Inferior parietal cortex (tissue), 1 donor: Measurements from ENCODE around the gene SCN1B.
"Not testable (repeated sequence)": the region's sequence is repeated elsewhere in the genome, so short reads cannot be mapped to it uniquely, and the experiment has no call there.

ENCODE experiments used
- DNase-seq: peaks from one replicate; pipeline ENCODE4 v3.0.0-alpha.2; 2016; ENCODE audit errors: extremely low spot score

SCN1B gene

DNA sequence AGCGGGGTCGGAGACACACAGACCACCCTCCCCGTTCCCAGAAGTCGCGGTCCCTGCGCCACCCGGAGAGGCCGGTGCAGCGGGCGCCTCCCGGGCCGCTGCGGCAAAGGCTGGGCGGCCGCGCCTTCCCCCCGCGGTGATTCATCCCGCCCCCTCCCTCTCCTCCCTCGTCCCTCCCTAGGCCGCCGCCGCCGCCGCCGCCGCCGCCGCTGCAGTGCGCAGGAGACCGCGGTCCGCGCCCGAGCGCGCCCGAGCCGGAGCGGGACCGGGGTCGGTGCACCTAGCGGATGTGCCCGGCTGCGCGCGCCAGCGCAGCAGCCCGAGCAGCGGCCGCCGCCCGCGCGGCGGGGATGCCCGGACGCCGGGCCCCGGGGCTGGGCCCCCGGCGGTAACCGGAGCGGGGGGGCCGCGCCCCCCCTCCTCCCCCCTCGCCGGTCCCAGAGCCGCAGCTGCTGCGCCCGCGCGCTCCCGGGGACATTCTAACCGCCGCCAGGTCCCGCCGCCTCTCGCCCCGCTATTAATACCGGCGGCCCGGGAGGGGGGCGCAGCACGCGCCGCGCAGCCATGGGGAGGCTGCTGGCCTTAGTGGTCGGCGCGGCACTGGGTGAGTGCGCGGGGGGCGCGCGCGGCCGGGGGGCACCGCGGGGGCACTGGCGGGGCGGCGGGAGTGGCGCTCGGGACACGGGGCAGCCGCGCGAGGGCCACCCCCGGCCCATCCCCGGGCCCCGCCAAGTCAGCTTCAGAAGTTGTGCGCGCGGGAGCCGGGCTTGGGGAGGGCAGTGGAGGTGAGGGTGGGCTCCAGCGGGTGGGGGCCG is at the start of gene SCN1B:
Gene SCN1B (plus strand): TSS at position 214 of the 815 bp plus-strand sequence. CDS start 351 bp downstream, at position 565.
- DNase-seq: no peak

DNA sequence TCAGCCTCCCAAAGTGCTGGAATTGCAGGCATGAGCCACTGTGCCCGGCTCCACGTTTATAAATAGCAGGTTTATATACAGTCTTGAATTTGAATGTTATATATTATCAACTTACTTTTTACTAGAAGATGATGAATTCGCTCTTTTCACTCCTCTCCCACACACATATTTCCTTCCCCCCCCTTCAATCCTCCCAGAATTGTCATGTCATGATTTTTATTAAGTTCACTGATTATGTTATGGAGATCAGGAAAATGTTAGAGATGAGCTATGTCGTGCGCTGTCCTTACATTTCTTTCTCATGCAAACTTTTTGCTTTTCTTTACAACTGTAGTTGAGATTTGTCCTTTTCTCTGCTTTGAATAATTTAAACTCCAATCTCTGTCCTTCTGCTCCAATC is 48.0 kb upstream of the SCN1B start:
- no peak for DNase-seq

DNA sequence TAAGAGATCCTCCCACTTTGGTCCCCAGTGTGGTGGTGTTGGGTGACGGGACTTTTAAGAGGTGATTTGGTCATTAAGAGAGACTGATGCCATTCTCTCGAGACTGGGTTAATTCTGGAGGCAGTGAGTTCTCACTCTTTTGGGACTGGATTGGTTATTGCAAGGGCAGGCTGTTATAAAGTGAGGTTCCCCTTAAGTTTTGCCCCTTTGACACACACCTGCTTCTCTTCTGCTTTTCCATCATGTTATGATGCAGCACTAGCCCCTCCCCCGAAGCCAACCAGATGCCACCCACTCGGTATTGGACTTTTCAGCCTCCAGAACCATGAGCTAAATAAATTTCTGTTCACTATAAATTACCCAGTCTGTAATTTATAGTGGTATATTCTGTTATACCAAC is 46.5 kb upstream of the SCN1B start:
- DNase-seq: no peak

- no peak for DNase-seq
Observed at GRCh38 chr19:34984287-34984686, 46.0 kb upstream of the SCN1B start.

DNA sequence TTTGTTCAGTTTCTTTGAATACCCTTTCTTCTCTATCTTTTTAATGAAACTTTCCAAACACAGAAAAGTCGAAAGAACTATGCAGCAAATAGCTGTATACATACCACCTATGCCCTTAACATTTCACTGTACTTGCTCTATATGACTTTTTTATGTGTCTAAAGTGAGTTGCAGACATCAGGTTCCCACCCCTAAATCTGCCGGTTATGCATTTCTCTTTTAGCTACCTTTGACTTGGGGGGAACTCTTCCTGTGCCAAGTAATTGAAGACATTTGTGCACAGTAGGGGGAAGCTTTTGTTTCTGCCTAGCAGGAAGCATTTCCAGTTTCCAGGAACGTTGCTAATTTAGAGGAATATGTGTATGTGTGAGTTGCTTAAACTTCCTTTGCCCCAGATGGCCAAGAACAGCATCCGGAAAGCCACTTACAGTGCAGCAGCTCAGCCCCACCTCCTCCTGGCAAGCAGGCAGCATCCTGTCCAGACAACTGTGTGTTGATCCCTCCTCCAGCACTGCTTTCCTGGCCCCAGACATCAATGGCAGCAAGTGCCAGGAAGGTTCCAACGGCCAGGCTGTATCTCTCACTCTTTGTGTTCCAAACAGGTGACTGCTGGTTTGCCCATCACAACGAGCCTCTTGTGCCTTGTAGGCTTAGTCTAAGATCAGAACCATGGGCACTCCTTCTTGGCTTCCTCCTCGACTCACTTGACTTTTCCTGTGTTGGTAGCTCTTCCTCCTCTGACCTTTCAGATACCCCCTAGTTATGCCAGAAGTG is 44.8 kb upstream of the SCN1B start:
- DNase-seq: no peak

DNA sequence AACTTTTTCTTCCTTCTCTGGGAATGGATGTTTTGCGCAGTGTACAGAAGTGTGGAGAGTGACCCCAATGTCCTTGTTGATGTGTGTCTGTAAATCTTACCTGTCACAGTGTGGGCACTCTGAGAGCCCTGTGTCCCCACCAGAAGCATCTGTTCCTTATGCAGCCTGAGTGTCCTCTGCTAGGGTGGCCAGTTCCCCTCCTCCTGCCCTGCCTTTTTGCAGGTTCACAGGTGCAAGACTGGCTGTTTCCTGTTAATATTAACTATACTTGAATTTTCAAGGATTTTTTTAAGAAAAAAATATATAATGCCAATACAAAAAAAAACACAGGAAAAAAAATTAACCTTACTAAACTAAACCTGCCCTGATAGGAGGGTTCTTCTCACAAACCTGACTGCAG is 42.2 kb upstream of the SCN1B start:
- DNase-seq: no peak

GRCh38 chr19:34989298-34989697 is 41.0 kb upstream of the SCN1B start:
- no peak for DNase-seq

DNA sequence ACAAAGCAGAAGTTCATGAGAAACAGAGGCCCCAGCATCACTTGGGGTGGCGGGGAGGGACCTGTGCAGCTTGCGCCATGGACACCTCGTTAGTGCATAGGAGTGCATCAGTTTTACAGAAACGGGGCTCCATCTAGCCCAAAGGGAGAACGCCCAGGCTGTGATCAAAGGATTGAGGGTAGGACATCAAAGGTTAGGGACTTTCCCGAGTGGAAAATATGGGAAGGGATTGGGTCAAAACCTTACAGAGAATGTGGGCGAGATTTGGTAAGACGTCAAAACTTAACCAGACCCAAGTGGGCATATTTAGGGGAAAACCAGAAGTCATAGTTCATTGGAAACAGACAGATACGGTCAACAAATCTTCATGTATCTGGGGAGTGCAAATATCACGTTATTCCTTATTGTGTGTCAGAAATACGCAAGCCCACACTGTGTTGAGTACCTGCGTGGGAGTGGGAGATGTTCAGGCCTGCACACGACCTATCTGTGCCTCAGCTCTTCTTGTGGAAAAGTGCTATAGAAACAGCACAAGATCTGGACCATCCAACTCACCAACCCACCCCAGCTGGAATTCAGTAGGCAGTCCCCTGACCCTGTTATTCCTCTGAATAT is 39.6 kb upstream of the SCN1B start:
- DNase-seq: no peak

DNA sequence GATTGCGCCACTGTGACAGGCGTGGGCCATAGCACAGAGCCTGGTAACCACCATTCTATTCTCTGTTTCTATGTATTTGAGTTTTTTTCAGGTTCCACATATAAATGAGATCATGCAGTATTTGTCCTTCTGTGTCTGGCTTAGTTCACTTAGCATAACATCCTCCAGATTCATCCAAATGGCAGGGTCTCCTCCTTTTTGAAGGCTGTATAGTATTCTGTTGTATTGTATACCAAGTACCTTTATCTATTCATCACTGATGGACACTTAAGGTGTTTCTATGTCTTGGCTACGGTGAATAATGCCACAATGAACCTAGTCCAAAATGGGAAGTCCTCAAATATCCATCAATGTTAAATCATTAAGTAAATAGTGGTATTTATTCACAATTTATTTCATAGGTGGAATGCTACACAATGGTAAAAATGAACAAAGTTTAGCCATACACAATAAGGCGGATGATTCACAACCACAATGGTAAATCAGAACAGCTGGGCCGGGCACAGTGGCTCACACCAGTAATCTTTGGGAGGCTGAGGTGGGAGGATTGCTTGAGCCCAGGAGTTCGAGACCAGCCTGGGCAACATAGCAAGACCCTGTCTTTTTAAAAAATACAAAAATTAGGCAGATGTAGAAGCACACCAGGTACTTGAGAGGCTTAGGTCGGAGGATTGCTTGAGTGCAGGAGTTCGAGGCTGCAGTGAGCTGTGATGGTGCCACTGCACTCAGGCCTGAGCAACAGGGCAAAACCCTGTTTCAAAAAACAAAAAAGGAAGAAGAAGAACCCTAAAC is 38.5 kb upstream of the SCN1B start:
- DNase-seq: no peak

GRCh38 chr19:34992582-34992981 is 37.7 kb upstream of the SCN1B start:
- not testable (repeated sequence) for DNase-seq

DNA sequence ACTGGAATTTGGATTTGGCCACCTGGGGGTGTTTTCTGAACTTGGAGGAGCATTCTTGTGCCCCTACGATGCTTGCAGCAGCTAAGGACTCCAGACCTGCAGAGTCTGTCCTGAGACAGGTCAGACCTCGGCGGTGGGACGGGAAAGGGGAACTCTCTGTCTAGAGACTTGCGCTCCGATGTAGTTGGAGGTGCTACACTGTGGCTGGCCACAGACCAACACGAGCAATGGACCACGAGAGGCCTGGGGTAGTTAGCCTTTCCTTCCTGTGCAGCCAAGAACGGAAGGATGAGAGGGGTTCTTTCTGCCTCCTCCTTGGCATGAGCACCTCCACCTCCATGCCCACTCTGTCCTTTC is 36.0 kb upstream of the SCN1B start:
- no peak for DNase-seq

GRCh38 chr19:34994643-34995541 is 35.4 kb upstream of the SCN1B start:
- no peak for DNase-seq

DNA sequence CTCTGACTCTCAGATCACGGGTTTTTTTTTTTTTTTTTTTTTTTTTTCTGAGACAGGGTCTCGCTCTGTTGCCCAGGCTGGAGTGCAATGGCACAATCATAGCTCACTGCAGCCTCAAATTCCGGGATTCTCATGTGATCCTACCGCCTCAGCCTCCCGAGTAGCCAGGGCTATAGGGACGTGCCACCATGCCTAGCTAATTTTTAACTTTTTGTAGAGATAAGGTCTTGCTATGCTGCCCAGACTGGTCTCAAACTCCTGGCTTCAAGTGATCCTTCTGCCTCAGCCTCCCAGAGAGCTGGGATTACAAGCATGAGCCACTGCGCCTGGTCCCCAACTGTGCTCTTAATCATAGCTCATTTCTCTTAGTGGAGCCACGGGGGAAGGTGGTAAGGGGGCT is 34.7 kb upstream of the SCN1B start:
- DNase-seq: no peak

GRCh38 chr19:34997071-34997617 is 33.1 kb upstream of the SCN1B start:
- no peak for DNase-seq

DNA sequence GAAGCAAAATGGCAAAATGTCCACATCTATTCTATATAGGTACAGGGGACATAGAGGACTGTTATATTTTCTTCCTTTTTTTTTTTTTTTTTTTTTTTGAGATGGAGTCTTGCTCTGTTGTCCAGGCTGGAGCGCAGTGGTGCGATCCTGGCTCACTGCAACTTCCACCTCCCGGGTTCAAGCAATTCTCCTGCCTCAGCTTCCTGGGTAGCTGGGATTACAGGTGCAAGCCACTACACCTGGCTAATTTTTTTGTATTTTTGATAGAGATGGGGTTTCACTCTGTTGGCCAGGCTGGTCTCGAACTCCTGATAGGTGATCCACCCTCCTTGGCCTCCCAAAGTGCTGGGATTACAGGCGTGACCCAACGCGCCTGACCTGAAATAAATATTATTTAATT is 32.0 kb upstream of the SCN1B start:
- not testable (repeated sequence) for DNase-seq

DNA sequence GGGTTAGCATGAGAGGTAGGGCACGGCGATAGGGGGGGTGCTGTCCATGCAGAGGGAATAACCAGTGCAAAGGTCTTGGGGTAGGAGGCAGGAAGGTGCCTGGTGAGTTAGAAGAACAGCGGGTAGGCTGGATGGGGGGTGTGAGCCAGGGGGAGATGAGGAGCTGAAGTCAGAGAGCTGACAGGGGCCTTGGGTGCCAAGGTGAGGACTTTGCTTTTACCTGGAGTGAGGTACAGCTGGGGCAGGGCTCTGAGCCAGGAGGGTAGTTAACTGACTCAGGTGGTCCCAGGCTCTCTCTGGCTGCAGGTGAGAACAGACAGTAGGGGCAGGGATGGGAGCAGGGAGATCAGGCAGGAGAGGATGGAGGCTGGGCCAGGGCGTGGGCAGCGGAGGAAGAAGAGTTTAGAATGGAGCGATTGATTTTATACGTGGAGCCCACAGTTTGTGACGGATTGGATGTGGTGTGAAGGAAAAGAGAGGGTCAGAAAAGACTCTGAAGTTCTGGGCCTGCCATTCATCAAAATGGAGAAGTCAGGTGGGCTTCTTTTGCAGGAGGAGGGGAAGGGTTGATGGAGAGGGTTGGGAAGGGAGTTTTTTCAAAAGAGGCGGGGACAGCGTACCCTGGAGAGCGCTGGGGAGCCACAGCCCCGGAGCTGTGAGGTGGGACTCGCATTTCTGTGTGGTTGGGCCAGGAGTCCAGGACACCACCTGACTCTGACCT is 31.3 kb upstream of the SCN1B start:
- DNase-seq: no peak

DNA sequence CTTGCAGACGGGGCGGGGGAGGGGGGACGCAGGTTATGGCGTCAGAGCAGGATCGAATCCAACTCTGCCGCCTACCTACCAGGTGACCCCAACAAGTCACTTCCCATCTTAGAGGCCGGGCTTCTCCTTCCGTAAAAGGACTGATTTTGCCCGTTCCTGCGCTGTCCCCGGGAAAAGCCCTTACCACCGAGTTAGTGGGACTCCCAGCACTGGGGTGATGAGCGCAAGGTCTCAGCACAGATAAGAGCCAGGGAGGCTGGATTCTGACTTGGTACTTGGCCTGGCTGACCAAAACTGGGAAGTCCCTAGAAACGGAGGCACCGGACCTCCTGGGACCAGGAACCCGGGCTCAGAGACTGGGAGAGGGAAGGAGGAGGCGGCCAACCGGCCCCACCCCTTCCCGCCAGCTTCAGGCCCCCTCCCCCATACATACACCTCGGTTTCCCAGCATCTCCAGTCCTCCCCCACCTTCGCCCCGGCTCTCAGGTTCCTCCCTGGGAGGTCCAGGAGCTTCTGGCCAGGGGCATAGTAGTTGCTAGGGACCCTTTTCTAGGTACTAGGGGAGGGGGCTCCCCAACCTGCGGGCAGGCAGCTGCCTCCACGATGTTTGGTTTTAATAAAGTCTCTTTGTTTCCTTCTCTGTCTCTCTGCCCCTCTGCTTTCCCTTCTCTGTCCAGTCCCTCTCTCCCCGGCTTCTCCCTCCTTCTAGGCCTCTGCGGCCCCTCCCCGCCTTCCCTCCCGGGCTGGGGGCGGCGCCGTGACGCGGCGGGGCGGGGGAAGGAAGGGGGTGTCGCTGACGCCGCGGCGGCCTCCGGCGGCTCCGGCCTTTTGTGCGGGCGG is 30.6 kb upstream of the SCN1B start, which contains the start of gene GRAMD1A:
Gene GRAMD1A (plus strand): TSS at position 826 of the 840 bp plus-strand sequence. CDS start 156 bp downstream, outside the sequence.
- DNase-seq: peak; percentile 79

- no peak for DNase-seq
Observed at GRCh38 chr19:35000338-35000646, 30.0 kb upstream of the SCN1B start.
